NCI-H1048 (cell line): ENCODE data around the gene RAP1GDS1.

Source experiments
- DNase-seq: peaks from one replicate; lab custom pipeline; 2025; lab: John Stamatoyannopoulos, UW

RAP1GDS1 gene

GRCh38 chr4:98482847-98483806 is 221.9 kb downstream of the RAP1GDS1 start:
- no peak for DNase-seq

DNA sequence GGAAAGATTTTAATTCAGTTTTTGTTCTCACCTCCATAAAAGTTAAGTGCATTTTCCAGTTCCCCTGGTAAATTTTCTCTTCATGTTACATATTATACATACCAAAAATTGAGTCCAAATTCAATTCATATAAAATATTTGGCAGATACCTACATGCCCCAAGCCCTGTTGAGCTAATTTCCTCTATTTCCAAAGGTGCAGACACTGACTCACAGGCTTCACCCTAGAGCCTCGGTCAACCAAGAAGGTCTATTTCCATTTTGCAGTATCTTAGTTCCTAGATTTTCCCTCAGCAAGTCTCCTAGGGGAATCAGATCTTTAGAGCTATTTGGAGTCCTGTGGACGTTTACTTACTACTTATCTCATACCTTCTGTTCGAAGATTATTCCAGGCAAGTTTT is 222.8 kb downstream of the RAP1GDS1 start:
- no peak for DNase-seq

GRCh38 chr4:98485816-98486345 is 224.7 kb downstream of the RAP1GDS1 start:
- DNase-seq: no peak

DNA sequence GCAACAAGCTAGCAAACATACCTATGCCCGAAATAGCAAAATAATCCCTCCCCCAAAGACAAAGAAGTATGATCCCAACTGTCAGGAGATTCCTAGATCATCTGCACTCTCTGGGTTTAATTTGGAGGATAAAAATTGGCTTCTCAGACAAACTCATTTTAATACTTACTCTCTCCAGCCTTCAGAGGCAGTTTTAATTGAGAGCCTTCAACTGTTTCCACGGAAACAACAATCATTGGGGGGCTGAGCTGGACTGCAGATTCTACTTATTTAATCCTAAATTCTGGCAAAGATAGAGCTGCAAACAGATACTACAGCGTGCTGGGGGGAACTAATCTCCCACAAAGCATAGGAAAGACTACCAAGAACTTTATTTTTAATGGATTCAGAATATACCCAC is 229.1 kb downstream of the RAP1GDS1 start:
- no peak for DNase-seq

DNA sequence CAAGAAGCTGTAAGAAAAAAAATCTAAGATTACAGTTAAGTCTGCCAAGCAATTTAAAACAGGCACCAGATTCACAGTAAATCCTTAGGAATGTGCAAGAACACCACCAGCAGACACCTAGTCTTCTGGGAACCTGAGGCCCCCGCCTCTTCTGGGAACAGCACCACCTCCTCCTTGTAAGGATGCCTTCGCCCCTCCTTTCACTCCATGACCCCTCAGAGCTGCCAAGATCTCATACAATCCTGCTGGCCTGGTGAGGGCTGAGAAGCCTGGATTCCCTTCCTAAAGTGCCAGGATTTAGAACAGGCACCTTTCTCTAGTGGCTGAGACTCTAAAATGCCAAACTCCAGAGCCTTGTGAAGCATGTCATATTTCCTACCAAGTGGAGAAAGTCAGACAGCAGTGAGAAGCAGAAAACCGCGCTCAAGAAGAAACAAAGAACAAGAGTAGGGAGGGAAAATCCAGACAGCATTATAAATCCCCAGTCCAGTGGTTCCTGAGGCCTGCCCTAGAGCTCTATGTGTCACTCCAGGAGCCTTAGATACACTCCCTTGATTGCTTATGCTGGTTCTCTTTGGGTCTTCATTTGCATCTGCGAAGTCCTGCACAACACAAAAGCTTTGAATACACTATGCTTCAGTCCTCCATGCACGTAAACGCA is 230.8 kb downstream of the RAP1GDS1 start:
- no peak for DNase-seq

DNA sequence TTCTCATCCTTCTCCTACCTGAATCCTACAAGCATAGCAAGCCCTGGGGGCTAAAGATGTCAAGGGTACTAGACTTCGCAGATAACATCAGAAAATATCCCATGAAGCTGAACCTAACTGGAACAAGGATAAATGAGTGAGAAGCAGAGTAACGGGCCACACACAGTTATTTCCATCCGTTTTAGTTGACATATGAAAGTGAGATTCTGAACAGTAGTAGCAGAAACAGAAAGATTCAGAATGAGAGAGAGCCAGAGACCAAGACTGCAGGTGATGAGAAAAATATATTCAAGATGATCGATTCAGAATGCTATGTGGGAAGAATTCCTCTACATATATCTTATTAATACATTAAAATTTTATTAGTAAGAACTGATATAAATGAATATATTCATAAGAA is 232.1 kb downstream of the RAP1GDS1 start:
- DNase-seq: no peak
